GM21786 (cell line): Measurements from ENCODE around the gene MIER3.

Experiments
- ATAC-seq: cut with Tn5 transposase; IDR thresholded peaks from one replicate; pipeline ENCODE4 v1.9.1; 2021; ENCODE audit not compliant: unreplicated experiment

MIER3 gene

DNA sequence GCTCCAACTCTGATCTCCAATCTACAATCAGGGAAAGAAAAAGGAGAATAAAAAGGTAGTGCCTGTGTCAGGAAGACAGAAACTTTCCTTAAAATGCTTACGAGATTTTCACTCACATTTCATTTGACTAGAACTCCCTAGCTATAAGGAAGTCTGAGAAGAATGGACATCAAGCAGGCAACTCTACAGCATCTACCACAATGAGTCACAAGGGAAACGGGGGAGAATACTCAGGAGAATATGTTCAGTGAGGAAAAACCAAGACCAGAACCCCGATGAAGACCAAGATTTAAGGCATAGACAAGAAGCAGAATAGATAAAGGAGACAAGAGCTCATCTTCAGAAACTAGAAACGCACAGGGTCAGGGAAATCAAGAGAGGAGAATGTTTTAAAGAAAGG is 51.5 kb downstream of the MIER3 start:
- no peak for ATAC-seq

DNA sequence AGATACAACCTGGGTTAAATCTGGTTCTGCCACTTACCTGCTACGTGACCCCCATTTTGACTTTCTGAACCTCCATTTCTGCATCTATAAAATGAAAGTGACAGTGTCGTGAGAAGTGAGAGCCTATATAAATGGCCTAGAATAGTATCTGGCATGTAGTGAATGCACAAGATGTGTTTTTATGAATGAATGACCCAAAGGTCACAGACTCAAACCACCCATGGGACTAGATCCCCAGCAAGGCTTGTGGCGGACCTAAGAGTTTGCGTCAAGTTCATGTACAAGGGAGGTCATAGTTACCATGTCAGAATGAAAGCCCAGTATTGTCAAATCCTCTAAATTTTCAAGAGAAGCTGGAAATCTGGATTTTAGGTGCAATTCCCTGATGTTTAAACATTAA is 53.7 kb downstream of the MIER3 start:
- no peak for ATAC-seq

DNA sequence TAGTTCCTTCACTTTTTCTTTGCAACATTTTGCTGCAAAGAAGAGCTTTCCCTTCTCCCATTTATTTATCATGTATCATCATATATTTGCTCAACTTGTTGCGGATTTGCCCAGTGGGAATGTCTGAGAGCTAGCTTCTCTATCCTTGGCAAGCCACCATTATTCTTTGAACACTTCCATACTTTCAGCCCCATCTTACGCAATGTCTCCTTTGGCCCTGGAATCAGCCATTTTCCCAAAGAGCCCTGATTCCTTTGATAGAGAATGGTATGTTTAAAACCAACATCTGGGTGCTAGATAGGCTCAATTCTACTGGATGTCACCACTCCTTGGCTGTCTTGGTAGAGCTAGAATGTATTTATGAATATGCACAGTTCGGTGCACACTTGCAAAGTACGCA is 55.2 kb downstream of the MIER3 start:
- ATAC-seq, result no peak

DNA sequence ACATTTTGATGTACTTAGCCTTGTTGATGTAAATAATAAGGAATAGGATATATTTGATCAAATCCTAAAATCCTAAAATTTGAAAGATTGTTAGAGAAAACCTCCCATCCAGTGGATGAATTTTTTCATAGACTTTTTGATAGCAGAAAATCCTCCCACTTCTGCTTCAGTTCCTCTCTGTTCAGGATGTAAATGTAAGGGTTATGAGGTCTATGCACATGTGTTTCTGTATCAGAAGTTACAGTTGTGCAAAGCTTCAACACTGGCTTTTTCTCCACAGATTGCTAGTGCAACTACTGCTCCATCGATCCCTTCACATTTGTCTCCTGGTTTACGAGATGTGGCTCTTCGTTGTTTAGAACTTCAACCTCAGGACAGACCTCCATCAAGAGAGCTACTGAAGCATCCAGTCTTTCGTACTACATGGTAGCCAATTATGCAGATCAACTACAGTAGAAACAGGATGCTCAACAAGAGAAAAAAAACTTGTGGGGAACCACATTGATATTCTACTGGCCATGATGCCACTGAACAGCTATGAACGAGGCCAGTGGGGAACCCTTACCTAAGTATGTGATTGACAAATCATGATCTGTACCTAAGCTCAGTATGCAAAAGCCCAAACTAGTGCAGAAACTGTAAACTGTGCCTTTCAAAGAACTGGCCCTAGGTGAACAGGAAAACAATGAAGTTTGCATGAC is 58.5 kb downstream of the MIER3 start:
- ATAC-seq, result no peak

DNA sequence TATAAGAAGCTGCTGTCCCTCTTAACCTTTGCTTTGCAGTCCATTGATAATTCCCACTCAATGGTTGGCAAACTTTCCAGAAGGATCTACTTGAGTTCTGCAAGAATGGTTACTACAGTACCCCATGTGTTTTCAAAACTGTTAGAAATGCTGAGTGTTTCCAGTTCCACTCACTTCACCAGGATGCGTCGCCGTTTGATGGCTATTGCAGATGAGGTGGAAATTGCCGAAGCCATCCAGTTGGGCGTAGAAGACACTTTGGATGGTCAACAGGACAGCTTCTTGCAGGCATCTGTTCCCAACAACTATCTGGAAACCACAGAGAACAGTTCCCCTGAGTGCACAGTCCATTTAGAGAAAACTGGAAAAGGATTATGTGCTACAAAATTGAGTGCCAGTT is 70.4 kb downstream of the MIER3 start:
- no peak for ATAC-seq

DNA sequence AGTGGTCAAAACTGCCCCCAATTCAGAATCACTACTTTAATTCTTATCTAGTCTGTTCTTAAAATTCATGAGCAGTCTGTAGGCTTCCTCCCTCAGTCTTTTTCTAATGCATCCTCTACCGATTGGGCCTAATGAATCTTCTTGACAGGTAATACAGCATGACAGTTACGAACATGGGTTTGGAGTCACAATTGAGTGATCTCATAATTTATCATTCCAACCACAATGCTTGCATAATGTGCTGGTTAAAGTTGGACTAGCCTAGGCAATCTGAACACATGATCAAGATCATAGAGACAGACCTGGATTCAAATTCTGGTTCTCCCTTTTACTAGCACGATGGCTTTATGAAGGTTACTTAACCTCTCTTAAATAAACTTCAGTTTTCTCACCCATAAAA is 75.6 kb downstream of the MIER3 start:
- ATAC-seq, result no peak

DNA sequence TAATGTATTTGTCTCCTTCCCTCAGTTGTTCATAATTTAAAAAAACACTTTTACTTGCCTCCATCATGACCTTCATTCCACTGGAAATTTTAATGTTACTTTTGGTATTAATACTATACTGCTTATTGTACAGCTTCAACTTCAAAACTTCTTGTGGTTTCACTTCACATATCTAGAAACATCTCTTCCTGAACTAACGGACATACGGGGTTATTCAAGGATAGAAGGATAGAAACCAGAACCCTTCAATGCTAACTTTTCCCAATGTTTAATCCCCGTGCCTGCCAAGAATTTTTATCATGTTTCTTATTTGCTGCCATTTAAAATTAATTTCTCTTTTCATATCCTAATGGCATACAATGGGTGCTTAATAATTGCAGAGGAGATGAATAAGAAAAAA is 78.9 kb downstream of the MIER3 start:
- no peak for ATAC-seq

DNA sequence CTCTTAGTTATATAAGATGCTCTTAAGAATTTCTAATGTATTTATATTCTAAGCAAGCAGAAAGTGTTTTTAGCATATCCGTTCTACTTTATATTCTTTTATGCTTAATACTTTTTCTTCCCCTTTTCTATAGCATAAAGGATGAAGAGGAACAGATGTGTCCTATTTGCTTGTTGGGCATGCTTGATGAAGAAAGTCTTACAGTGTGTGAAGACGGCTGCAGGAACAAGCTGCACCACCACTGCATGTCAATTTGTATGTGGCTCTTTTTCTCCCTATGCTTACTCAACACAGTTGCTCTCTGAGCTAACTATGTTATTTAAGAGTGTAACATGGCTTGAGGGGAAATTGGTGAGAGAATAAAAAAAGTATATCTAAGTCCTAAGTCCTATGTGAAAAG is 80.1 kb downstream of the MIER3 start:
- ATAC-seq, result no peak
